DOHH2 (cell line): ENCODE data around the gene IPO5.

Source experiments
- H3F3A ChIP-seq: fragments of 200-600 bp; sonication (generic), shearing (Covaris generic); 2 replicates; pipeline ENCODE4 v1.6.0; 2016; ENCODE audit warnings: antibody characterized with exemption, mild to moderate bottlenecking; ENCODE audit not compliant: control insufficient read depth, insufficient read depth
- H3K27ac ChIP-seq: fragments of 200-600 bp; sonication (generic); 2 replicates; pipeline ENCODE4 v1.5.1; 2014; ENCODE audit warnings: low read depth, mild to moderate bottlenecking, low read length, moderate library complexity
- H3K27me3 ChIP-seq: fragments of 200-600 bp; sonication (generic); 2 replicates; pipeline ENCODE4 v1.6.1; 2014; ENCODE audit warnings: mild to moderate bottlenecking, low read length, mixed read lengths; ENCODE audit not compliant: control insufficient read depth
- H3K36me3 ChIP-seq: fragments of 200-600 bp; sonication (generic); 2 replicates; pipeline ENCODE4 v1.6.1; 2014; ENCODE audit warnings: mild to moderate bottlenecking, low read length, moderate library complexity, mixed read lengths; ENCODE audit not compliant: control insufficient read depth
- H3K4me1 ChIP-seq: fragments of 200-600 bp; sonication (generic); 2 replicates; pipeline ENCODE4 v1.6.1; 2014; ENCODE audit warnings: mild to moderate bottlenecking, low read length, mixed read lengths; ENCODE audit not compliant: control insufficient read depth
- H3K4me2 ChIP-seq: fragments of 200-600 bp; sonication (generic); 2 replicates; pipeline ENCODE4 v1.6.0; 2014; ENCODE audit warnings: mild to moderate bottlenecking, low read length, moderate library complexity
- H3K4me3 ChIP-seq: fragments of 200-600 bp; sonication (generic); 2 replicates; pipeline ENCODE4 v1.5.1; 2014; ENCODE audit warnings: mild to moderate bottlenecking, low read length, mixed read lengths
- H3K79me2 ChIP-seq: fragments of 200-600 bp; sonication (generic); 2 replicates; pipeline ENCODE4 v1.6.1; 2014; ENCODE audit warnings: mild to moderate bottlenecking, low read length, mixed read lengths; ENCODE audit not compliant: control insufficient read depth
- H3K9me2 ChIP-seq: fragments of 200-600 bp; sonication (generic); replicated peaks from 2 replicates; pipeline ENCODE4 v1.6.1; 2014; ENCODE audit warnings: mild to moderate bottlenecking, low read length, mixed read lengths; ENCODE audit not compliant: control insufficient read depth
- H3K9me3 ChIP-seq: fragments of 200-600 bp; sonication (generic); 2 replicates; pipeline ENCODE4 v1.6.1; 2014; ENCODE audit warnings: antibody characterized with exemption, low read length, mixed read lengths; ENCODE audit not compliant: control insufficient read depth, insufficient read depth
- H4K20me1 ChIP-seq: fragments of 200-600 bp; sonication (generic); 2 replicates; pipeline ENCODE4 v1.6.0; 2014; ENCODE audit warnings: low read depth, mild to moderate bottlenecking, antibody characterized with exemption, low read length, moderate library complexity; ENCODE audit not compliant: control insufficient read depth, insufficient read depth
- EZH2phosphoT487 ChIP-seq: fragments of 200-600 bp; sonication (generic); IDR thresholded peaks from 2 replicates; pipeline ENCODE4 v1.6.1; 2017; ENCODE audit warnings: borderline replicate concordance, mild to moderate bottlenecking, antibody characterized with exemption, low read length, moderate library complexity, mixed read lengths
- TF ChIP-seq, protein P1 (sequence below): fragments of 200-600 bp; sonication (generic); IDR thresholded peaks from one replicate; pipeline ENCODE4 v1.5.1; 2014; ENCODE audit warnings: antibody characterized with exemption, mild to moderate bottlenecking, low read depth, low read length; ENCODE audit not compliant: poor library complexity, severe bottlenecking

Gene IPO5

DNA sequence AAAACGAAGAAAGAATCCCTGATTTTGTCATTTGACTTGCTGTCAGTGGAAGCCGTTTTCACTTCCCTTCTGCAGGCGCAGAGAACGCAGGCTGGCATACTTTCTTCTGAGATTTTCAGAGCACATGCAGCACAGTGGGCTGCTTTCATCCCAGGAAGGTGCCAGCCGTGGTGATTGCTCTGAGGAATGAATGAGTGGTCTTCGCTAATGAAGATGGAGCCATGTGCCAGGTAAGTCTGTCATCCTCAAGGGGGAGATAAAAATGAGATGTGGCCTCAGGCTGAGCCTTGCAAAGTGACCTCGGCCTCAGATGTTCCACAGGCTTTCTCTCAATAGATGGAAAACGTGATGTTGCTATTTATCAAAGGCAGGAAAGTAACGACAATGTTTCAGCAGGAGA, 94.8 kb downstream of the IPO5 start:
- Histone ChIP-seq H3K9me2 (no peaks in the 10 kb centered on the region), H3K36me3 (no peaks in the 10 kb centered on the region), H3K9me3 (no peaks in the 10 kb centered on the region), H3K4me3 (no peak overlapping the region), H3K79me2 (no peaks in the 10 kb centered on the region), H4K20me1 (no peaks in the 10 kb centered on the region), H3K4me1 (no peaks in the 10 kb centered on the region), H3F3A (no peaks in the 10 kb centered on the region), H3K4me2 (no peak overlapping the region), H3K27me3 (no peaks in the 10 kb centered on the region), H3K27ac (no peak overlapping the region)
- TF ChIP-seq EZH2phosphoT487, result no peak

DNA sequence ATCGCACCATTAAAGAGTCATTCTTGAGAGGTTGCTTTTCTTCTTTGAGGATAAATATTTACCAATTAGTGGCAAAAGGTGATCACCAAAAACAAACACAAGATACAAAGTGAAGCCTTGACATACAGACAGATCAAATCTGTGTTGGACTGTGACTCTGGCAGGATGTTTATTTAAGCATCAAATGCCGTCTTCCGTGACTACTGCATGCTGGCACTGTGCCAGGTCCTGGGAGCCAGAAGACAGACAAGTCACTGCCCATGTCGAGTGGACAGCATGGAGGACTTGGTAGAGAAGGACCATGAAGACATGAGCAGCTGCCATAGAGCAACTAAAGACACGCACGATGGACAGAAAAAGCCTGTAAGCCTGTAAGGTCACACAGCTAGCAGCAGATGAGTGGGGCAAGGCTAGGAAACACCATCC, 96.6 kb downstream of the IPO5 start:
- H3K36me3 ChIP-seq, result no peaks in the 10 kb centered on the region
- H3K4me3 ChIP-seq, result no peak overlapping the region
- no peak overlapping the region for H3K27ac ChIP-seq
- no peaks in the 10 kb centered on the region for H3K4me1 ChIP-seq
- H3K27me3 ChIP-seq, result no peaks in the 10 kb centered on the region
- no peaks in the 10 kb centered on the region for H3F3A ChIP-seq
- no peaks in the 10 kb centered on the region for H3K9me3 ChIP-seq
- H3K79me2 ChIP-seq, result no peaks in the 10 kb centered on the region
- H4K20me1 ChIP-seq, result no peaks in the 10 kb centered on the region
- no peaks in the 10 kb centered on the region for H3K9me2 ChIP-seq
- no peak overlapping the region for H3K4me2 ChIP-seq
- TF ChIP-seq, protein P1, sequence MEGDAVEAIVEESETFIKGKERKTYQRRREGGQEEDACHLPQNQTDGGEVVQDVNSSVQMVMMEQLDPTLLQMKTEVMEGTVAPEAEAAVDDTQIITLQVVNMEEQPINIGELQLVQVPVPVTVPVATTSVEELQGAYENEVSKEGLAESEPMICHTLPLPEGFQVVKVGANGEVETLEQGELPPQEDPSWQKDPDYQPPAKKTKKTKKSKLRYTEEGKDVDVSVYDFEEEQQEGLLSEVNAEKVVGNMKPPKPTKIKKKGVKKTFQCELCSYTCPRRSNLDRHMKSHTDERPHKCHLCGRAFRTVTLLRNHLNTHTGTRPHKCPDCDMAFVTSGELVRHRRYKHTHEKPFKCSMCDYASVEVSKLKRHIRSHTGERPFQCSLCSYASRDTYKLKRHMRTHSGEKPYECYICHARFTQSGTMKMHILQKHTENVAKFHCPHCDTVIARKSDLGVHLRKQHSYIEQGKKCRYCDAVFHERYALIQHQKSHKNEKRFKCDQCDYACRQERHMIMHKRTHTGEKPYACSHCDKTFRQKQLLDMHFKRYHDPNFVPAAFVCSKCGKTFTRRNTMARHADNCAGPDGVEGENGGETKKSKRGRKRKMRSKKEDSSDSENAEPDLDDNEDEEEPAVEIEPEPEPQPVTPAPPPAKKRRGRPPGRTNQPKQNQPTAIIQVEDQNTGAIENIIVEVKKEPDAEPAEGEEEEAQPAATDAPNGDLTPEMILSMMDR, result no peak
- TF ChIP-seq EZH2phosphoT487, result no peak

DNA sequence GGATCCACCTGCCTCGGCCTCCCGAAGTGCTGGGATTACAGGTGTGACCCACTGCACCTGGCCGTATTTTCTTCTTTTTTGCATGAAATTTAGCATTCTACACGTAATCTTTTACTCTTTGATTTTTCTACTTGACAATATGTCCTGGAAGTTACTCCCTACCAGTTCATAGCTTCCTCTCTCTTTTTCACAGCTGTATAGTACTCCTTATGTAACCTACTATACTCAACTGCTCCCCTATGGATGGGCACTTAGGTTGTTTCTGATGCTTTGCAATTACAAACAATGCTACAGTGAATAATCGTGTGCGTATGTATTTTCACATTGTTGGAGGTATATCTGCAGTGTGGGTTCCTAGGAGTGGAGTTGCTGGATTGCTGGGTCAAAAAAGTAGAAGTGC, 98.9 kb downstream of the IPO5 start:
- Histone ChIP-seq H3K4me1 (no peaks in the 10 kb centered on the region), H4K20me1 (no peaks in the 10 kb centered on the region), H3K4me3 (no peak overlapping the region), H3K36me3 (no peaks in the 10 kb centered on the region), H3K27ac (no peak overlapping the region), H3K9me3 (no peaks in the 10 kb centered on the region), H3K79me2 (no peaks in the 10 kb centered on the region), H3K9me2 (no peaks in the 10 kb centered on the region), H3K27me3 (no peaks in the 10 kb centered on the region), H3F3A (no peaks in the 10 kb centered on the region), H3K4me2 (no peak overlapping the region)
- no peak for TF ChIP-seq EZH2phosphoT487
- TF ChIP-seq, protein P1, result no peak

DNA sequence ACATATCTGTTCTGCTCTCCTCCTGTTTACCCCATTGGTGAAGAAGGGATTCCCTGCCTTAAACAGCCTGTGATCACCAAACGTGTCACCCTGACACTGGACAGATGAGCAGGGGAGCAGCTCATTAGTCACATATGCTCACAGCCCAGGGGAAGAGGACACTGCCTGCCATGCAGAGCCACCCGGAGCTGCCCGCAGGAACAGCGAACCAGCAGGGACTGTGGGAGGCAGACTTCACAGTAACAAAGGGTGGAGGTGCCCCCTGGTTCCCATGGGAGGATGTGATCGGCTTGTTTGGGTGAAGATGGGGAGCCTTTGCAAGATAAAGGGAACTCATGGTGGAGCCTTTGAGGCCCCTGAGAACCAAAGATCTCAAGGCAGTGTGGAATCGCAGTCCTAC, 100.8 kb downstream of the IPO5 start:
- H3K4me2 ChIP-seq, result no peak overlapping the region
- H3F3A ChIP-seq, result no peaks in the 10 kb centered on the region
- no peaks in the 10 kb centered on the region for H3K27me3 ChIP-seq
- no peak overlapping the region for H3K27ac ChIP-seq
- H3K4me3 ChIP-seq, result no peak overlapping the region
- H3K79me2 ChIP-seq, result no peaks in the 10 kb centered on the region
- no peaks in the 10 kb centered on the region for H3K9me2 ChIP-seq
- TF ChIP-seq EZH2phosphoT487, result no peak
- TF ChIP-seq, protein P1, result no peak
- no peaks in the 10 kb centered on the region for H4K20me1 ChIP-seq
- no peaks in the 10 kb centered on the region for H3K9me3 ChIP-seq
- no peaks in the 10 kb centered on the region for H3K36me3 ChIP-seq
- no peaks in the 10 kb centered on the region for H3K4me1 ChIP-seq
